Colonic mucosa (tissue), 4 donors: ENCODE results near the gene KRTAP9-7. TPM values are rescaled to one million over a fixed set of nuclear protein-coding genes. Genes with fewer than 3 reads are reported as not detected.

Source experiments
- DNase-seq: peaks from one replicate; pipeline ENCODE4 v3.0.0-alpha.2; 2020
- H3K27ac ChIP-seq: fragments of 200-600 bp; one replicate; pipeline ENCODE4 v1.8.0; 2021
- H3K27me3 ChIP-seq: fragments of 200-600 bp; one replicate; pipeline ENCODE4 v1.8.0; 2021
- H3K36me3 ChIP-seq: fragments of 200-600 bp; one replicate; pipeline ENCODE4 v1.8.0; 2021
- H3K4me1 ChIP-seq: fragments of 200-600 bp; one replicate; pipeline ENCODE4 v1.8.0; 2021; ENCODE audit warnings: mild to moderate bottlenecking
- H3K4me3 ChIP-seq: fragments of 200-600 bp; one replicate; pipeline ENCODE4 v1.8.0; 2021
- H3K9ac ChIP-seq, 2 donors: one replicate each; pipeline ENCODE4 v1.7.0; 2013; ENCODE audit warnings: control low read depth in 2 of 2, low read depth in 2 of 2, low read length in 2 of 2
- H3K9me3 ChIP-seq: fragments of 200-600 bp; one replicate; pipeline ENCODE4 v1.8.0; 2021
- CTCF ChIP-seq: fragments of 200-600 bp; IDR thresholded peaks from one replicate; pipeline ENCODE4 v1.8.0; 2022; ENCODE audit warnings: antibody characterized with exemption, mild to moderate bottlenecking
- intact Hi-C: fragments of 100-400 bp; cut with DNase I; formaldehyde crosslinking; loops from one replicate; pipeline ENCODE4 v1.14.1; 2022
- total RNA-seq, 2 donors: library from RNA; stranded (reverse); fragmentation: NEBNext Ultra II Directional in 1 of 2; extraction: Animal tissue kit (Norgen Biotek cat#: 25700) in 1 of 2; gene quantifications; one replicate each; pipeline ENCODE4 v1.2.1, GENCODE V29; 2021
- donor health status: healthy.
- donor health status: DM: no; HTN: no; CAD: no.
- donor health status: DM: no; HTN: no; CAD: no.

The KRTAP9-7 gene
- total RNA-seq, 2 donors from 2014 or later: not detected

DNA sequence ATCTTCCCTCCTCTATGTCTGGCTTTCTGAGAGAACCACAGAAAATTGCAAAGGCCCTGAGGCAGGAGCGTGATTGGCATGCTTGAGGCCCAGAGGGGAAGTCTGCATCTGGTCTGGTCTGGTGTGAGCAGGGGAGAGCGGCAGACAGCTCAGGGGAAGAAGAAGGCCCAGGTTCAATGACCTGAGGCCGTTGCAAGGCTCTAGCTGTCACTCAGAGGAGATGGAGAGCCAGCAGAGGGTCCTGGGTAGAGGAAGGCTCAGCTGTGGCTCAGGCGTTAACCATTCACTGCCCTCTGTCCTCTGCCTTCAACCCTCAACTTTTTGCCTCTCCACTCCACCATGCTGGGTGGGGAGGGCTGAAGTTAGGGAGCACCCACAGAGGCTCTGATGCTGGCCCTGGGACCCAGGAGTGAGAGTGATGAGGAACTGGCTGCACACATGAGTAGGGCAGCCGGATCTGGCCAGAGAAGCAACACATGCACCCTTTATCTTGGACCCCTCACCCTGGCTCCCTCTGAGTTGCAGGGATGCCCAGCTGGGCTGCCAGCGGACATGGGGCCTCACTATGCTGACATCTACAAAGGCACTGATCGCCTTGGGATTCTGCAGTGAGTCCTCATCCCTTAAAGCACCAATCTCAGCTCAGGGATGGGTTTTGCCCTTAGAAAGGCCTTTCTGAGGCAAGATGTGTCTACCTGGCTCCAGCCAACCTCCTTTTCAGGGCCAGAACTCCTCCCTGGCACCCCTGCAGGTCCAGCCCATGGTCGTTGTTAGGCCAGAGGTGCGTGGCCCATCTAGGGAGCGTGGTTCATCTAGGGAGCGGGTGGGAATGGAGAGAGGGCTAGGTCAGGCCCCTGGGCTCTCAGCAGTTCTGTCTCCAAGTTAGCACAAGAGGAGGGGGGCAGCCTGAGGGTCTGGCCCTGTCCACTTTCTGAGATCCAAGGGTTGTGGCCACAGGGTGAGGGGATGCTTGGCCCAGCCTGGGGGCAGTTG, 47.7 kb downstream of the KRTAP9-7 start:
- TF ChIP-seq CTCF: no peak
- no peaks in the 10 kb centered on the region for H3K27me3 ChIP-seq
- H3K36me3 ChIP-seq: no peaks in the 10 kb centered on the region
- no peaks in the 10 kb centered on the region for H3K9me3 ChIP-seq
- H3K4me1 ChIP-seq: no peaks in the 10 kb centered on the region
- no peak for DNase-seq
- intact Hi-C loops: loop anchor here (5.0 to 10.0 kb wide), 3 partner anchors 322 to 468 kb away; no protein-coding TSS in a partner anchor
- no peak overlapping the region for H3K9ac ChIP-seq
- H3K27ac ChIP-seq: no peak overlapping the region
- H3K4me3 ChIP-seq: no peak overlapping the region

GRCh38 chr17:41324180-41325075, 48.9 kb downstream of the KRTAP9-7 start:
- H3K4me3 ChIP-seq: no peak overlapping the region
- no peak for TF ChIP-seq CTCF
- no peaks in the 10 kb centered on the region for H3K9me3 ChIP-seq
- DNase-seq: no peak
- H3K4me1 ChIP-seq: no peaks in the 10 kb centered on the region
- H3K27ac ChIP-seq: no peak overlapping the region
- intact Hi-C loops: loop anchor here (5.0 to 10.0 kb wide), 3 partner anchors 320 to 470 kb away; no protein-coding TSS in a partner anchor
- H3K36me3 ChIP-seq: no peaks in the 10 kb centered on the region
- no peaks in the 10 kb centered on the region for H3K27me3 ChIP-seq
- H3K9ac ChIP-seq: no peak overlapping the region

GRCh38 chr17:41325126-41325525, 49.6 kb downstream of the KRTAP9-7 start:
- DNase-seq: no peak
- Histone ChIP-seq H3K4me1 (no peaks in the 10 kb centered on the region), H3K27me3 (no peaks in the 10 kb centered on the region), H3K4me3 (no peak overlapping the region), H3K27ac (no peak overlapping the region), H3K9me3 (no peaks in the 10 kb centered on the region), H3K36me3 (no peaks in the 10 kb centered on the region), H3K9ac (no peak overlapping the region)
- intact Hi-C loops: loop anchor here (10.0 kb wide), 2 partner anchors 320 to 470 kb away; no protein-coding TSS in a partner anchor
- TF ChIP-seq CTCF: no peak

DNA sequence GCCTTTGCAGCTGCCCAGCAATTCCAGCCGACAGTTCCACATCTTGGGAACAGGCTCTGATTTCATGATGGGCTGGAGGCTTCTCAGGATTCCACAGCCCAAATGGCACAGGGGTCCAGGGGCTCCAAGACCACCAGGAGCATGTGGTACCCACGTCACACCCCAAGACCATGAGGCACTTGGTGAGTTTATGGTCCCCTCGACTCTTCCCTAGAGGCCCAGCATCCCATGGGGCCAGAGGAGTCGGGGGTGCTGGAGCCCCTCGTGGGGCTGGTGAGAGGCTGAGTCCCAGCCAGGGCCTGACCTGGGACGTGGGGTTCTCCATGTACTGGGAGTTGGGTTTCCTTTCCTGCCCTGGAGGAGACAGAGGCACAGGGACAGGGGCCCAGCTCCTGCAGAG, 50.1 kb downstream of the KRTAP9-7 start:
- intact Hi-C loops: loop anchor here (10.0 kb wide), 2 partner anchors 319 to 471 kb away; no protein-coding TSS in a partner anchor

More for the DNA sequence above, 50.1 kb downstream of the KRTAP9-7 start:
- no peak for TF ChIP-seq CTCF
- H3K9ac ChIP-seq: no peak overlapping the region
- no peak for DNase-seq
- no peaks in the 10 kb centered on the region for H3K9me3 ChIP-seq
- no peaks in the 10 kb centered on the region for H3K4me1 ChIP-seq
- H3K27me3 ChIP-seq: no peaks in the 10 kb centered on the region
- no peak overlapping the region for H3K27ac ChIP-seq
- H3K36me3 ChIP-seq: no peaks in the 10 kb centered on the region
- no peak overlapping the region for H3K4me3 ChIP-seq

Other genes starting within 250 kb of the KRTAP9-7 start
- gene KRTAP1-5, start 248.5 kb upstream of the KRTAP9-7 start, total RNA-seq: not detected
- not detected for gene KRTAP1-4, start 245.5 kb upstream of the KRTAP9-7 start, total RNA-seq
- gene KRTAP1-3, start 240.8 kb upstream of the KRTAP9-7 start, total RNA-seq: not detected
- gene KRTAP1-1, start 234.2 kb upstream of the KRTAP9-7 start, total RNA-seq: not detected
- gene KRTAP2-1, start 228.4 kb upstream of the KRTAP9-7 start, total RNA-seq: not detected
- not detected for gene KRTAP2-2, start 220.5 kb upstream of the KRTAP9-7 start, total RNA-seq
- not detected for gene KRTAP2-3, start 215.6 kb upstream of the KRTAP9-7 start, total RNA-seq
- not detected for gene KRTAP2-4, start 209.8 kb upstream of the KRTAP9-7 start, total RNA-seq
- gene KRTAP4-7, start 191.5 kb upstream of the KRTAP9-7 start, total RNA-seq: not detected
- not detected for gene KRTAP4-8, start 177.6 kb upstream of the KRTAP9-7 start, total RNA-seq
- not detected for gene KRTAP4-16, start 173.5 kb upstream of the KRTAP9-7 start, total RNA-seq
- gene KRTAP4-9, start 170.3 kb upstream of the KRTAP9-7 start, total RNA-seq: not detected
- gene KRTAP4-11, start 157.3 kb upstream of the KRTAP9-7 start, total RNA-seq: not detected
- gene KRTAP4-12, start 151.5 kb upstream of the KRTAP9-7 start, total RNA-seq: not detected
- not detected for gene KRTAP4-6, start 135.2 kb upstream of the KRTAP9-7 start, total RNA-seq
- gene KRTAP4-5, start 125.9 kb upstream of the KRTAP9-7 start, total RNA-seq: not detected
- not detected for gene KRTAP4-4, start 115.0 kb upstream of the KRTAP9-7 start, total RNA-seq
- not detected for gene KRTAP4-3, start 107.5 kb upstream of the KRTAP9-7 start, total RNA-seq
- not detected for gene KRTAP4-2, start 97.5 kb upstream of the KRTAP9-7 start, total RNA-seq
- under 1 TPM in 1 of 2 donors, not detected in 1; 0.53 TPM for gene KRTAP4-1, start 90.8 kb upstream of the KRTAP9-7 start, total RNA-seq
- not detected for gene KRTAP9-1, start 85.8 kb upstream of the KRTAP9-7 start, total RNA-seq
- not detected for gene KRTAP9-2, start 49.0 kb upstream of the KRTAP9-7 start, total RNA-seq
- not detected for gene KRTAP9-3, start 43.2 kb upstream of the KRTAP9-7 start, total RNA-seq
- gene KRTAP9-8, start 37.7 kb upstream of the KRTAP9-7 start, total RNA-seq: not detected
- not detected for gene KRTAP9-4, start 26.0 kb upstream of the KRTAP9-7 start, total RNA-seq
- gene KRTAP9-9, start 20.3 kb upstream of the KRTAP9-7 start, total RNA-seq: not detected
- gene KRTAP9-6, start 10.3 kb upstream of the KRTAP9-7 start, total RNA-seq: not detected
- not detected for gene KRTAP29-1, start 27.2 kb downstream of the KRTAP9-7 start, total RNA-seq
- gene KRTAP16-1, start 33.6 kb downstream of the KRTAP9-7 start, total RNA-seq: not detected
- gene KRTAP17-1, start 40.0 kb downstream of the KRTAP9-7 start, total RNA-seq: not detected
- gene KRT33A, start 75.1 kb downstream of the KRTAP9-7 start, total RNA-seq: not detected
- gene KRT33B, start 94.1 kb downstream of the KRTAP9-7 start, total RNA-seq: not detected
- not detected for gene KRT34, start 106.6 kb downstream of the KRTAP9-7 start, total RNA-seq
- gene KRT31, start 121.9 kb downstream of the KRTAP9-7 start, total RNA-seq: not detected
- gene KRT37, start 148.9 kb downstream of the KRTAP9-7 start, total RNA-seq: not detected
- not detected for gene KRT38, start 165.3 kb downstream of the KRTAP9-7 start, total RNA-seq
- not detected for gene KRT32, start 191.7 kb downstream of the KRTAP9-7 start, total RNA-seq
- gene KRT35, start 205.5 kb downstream of the KRTAP9-7 start, total RNA-seq: not detected
- not detected for gene KRT36, start 214.2 kb downstream of the KRTAP9-7 start, total RNA-seq
- under 1 TPM in 1 of 2 donors, not detected in 1; 0.25 TPM for gene KRT13, start 229.9 kb downstream of the KRTAP9-7 start, total RNA-seq
- gene KRT15, start 243.2 kb downstream of the KRTAP9-7 start, total RNA-seq: 10 to 100 TPM in 1 of 2 donors, 1 to 10 TPM in 1; 5.8 to 20.0 TPM